SU-DHL-6 (cell line): ENCODE results near the gene MXD4.

Experiments used
- EZH2phosphoT487 ChIP-seq: fragments of 200-600 bp; sonication (generic), shearing (Covaris generic); conservative IDR thresholded peaks from 2 replicates; pipeline ENCODE4 v1.6.1; 2018; ENCODE audit warnings: mild to moderate bottlenecking, antibody characterized with exemption, low read length, moderate library complexity, mixed read lengths
- TF ChIP-seq, protein P1 (sequence below): fragments of 200-600 bp; sonication (generic); IDR thresholded peaks from one replicate; pipeline ENCODE4 v1.5.1; 2017; ENCODE audit warnings: antibody characterized with exemption, mild to moderate bottlenecking, low read length, moderate library complexity; ENCODE audit not compliant: insufficient read depth, poor library complexity, severe bottlenecking

DNA sequence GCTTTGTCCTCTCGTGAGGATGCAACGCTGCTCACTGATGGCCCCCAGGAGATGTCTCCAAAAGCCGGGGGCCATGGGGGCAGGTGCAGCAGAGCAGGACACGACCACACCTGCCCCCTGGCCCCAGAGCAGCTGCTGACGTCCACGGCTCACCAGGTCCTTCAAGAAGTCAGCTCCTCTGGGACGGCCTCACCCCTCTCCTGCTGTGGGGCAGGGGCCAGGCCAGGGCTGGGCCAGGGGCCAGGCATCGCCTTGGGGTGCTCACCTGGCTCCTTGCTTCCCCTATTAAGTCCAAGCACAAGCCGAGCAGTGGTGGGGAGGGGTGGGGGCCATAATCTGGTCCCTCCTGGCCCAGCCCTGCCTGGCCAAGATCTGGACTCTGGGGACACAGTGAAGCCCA lies 28.6 kb upstream of the MXD4 start:
- TF ChIP-seq, protein P1, sequence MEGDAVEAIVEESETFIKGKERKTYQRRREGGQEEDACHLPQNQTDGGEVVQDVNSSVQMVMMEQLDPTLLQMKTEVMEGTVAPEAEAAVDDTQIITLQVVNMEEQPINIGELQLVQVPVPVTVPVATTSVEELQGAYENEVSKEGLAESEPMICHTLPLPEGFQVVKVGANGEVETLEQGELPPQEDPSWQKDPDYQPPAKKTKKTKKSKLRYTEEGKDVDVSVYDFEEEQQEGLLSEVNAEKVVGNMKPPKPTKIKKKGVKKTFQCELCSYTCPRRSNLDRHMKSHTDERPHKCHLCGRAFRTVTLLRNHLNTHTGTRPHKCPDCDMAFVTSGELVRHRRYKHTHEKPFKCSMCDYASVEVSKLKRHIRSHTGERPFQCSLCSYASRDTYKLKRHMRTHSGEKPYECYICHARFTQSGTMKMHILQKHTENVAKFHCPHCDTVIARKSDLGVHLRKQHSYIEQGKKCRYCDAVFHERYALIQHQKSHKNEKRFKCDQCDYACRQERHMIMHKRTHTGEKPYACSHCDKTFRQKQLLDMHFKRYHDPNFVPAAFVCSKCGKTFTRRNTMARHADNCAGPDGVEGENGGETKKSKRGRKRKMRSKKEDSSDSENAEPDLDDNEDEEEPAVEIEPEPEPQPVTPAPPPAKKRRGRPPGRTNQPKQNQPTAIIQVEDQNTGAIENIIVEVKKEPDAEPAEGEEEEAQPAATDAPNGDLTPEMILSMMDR: no peak
- TF ChIP-seq EZH2phosphoT487: no peak
